H1 (cell line): ENCODE results near the gene CEP57. TPM values are rescaled to one million over a fixed set of nuclear protein-coding genes. Genes with fewer than 3 reads are reported as not detected.

Source experiments
- CTCF ChIA-PET: fragments of 300-600 bp; sonication (Branson Sonifier 250); formaldehyde crosslinking; loops from one replicate; lab custom pipeline; 2021; ENCODE audit not compliant: partially characterized antibody; lab: Charles Lee
- POLR2A ChIA-PET: fragments of 300-600 bp; sonication (Branson Sonifier 250); formaldehyde crosslinking; loops from one replicate; lab custom pipeline; 2021; ENCODE audit warnings: inconsistent platforms; ENCODE audit not compliant: partially characterized antibody; lab: Charles Lee
- DNase-seq, 2 experiments: peaks; one replicate each; pipeline versions ENCODE4 v3.0.0 to v3.0.0-alpha.2; 2010 to 2022; ENCODE audit warnings: low spot score in 2 of 2, low read depth in 1 of 2, mixed read lengths in 1 of 2
- FAIRE-seq: peaks from 2 replicates; lab custom pipeline; 2011; peaks lifted over from hg19 to GRCh38; lab: Jason Lieb, UNC
- H2AFZ ChIP-seq: 2 replicates; pipeline ENCODE4 v1.8.1; 2012; ENCODE audit warnings: low read length, inconsistent platforms
- H2AK5ac ChIP-seq: 2 replicates; pipeline ENCODE4 v1.6.1; 2013; ENCODE audit warnings: low read depth, low read length
- H2BK120ac ChIP-seq: replicated peaks from 2 replicates; pipeline ENCODE3; 2013; ENCODE audit warnings: low read depth, low read length, inconsistent platforms
- H2BK12ac ChIP-seq: 2 replicates; pipeline ENCODE4 v1.6.1; 2013; ENCODE audit warnings: low read depth, low read length
- H2BK15ac ChIP-seq: 2 replicates; pipeline ENCODE4 v1.6.1; 2013; ENCODE audit warnings: low read length
- H2BK20ac ChIP-seq: 2 replicates; pipeline ENCODE4 v1.6.1; 2013; ENCODE audit warnings: low read length
- H2BK5ac ChIP-seq: 2 replicates; pipeline ENCODE4 v1.6.1; 2013; ENCODE audit warnings: low read depth, low read length
- H3K14ac ChIP-seq: 2 replicates; pipeline ENCODE4 v1.6.1; 2013; ENCODE audit warnings: inconsistent platforms; ENCODE audit not compliant: insufficient read length
- H3K18ac ChIP-seq: 2 replicates; pipeline ENCODE4 v1.6.1; 2013; ENCODE audit warnings: low read length; ENCODE audit errors: extremely low read depth
- H3K23ac ChIP-seq: 2 replicates; pipeline ENCODE4 v1.6.1; 2013; ENCODE audit warnings: inconsistent platforms; ENCODE audit not compliant: insufficient read length
- H3K23me2 ChIP-seq: 2 replicates; pipeline ENCODE4 v1.6.1; 2013; ENCODE audit warnings: low read depth, low read length
- H3K27ac ChIP-seq: 2 replicates; pipeline ENCODE4 v1.6.1; 2011; ENCODE audit warnings: low read depth, low read length, inconsistent platforms
- H3K27me3 ChIP-seq, 4 experiments: replicated peaks in 1 of 4; 1 replicate in 1 of 4; 2 replicates in 3 of 4; pipeline versions ENCODE4 v1.6.1 to v1.8.1; 2011 to 2013; ENCODE audit warnings: low read length in 3 of 4, mild to moderate bottlenecking in 3 of 4, inconsistent platforms in 2 of 4, mixed read lengths in 2 of 4, moderate library complexity in 1 of 4; ENCODE audit not compliant: control insufficient read depth in 3 of 4, insufficient read depth in 3 of 4; ENCODE audit errors: extremely low read depth in 1 of 4
- H3K36me3 ChIP-seq, 4 experiments: 2 replicates each; pipeline versions ENCODE4 v1.6.1 to v1.8.1; 2011 to 2013; ENCODE audit warnings: mild to moderate bottlenecking in 4 of 4, low read length in 3 of 4, moderate library complexity in 2 of 4, control low read depth in 1 of 4, inconsistent platforms in 1 of 4; ENCODE audit not compliant: insufficient read depth in 4 of 4, control insufficient read depth in 2 of 4
- H3K4ac ChIP-seq: replicated peaks from 2 replicates; pipeline ENCODE3; 2013; ENCODE audit warnings: low read length, low read depth, mixed read lengths, inconsistent platforms; ENCODE audit not compliant: insufficient read length
- H3K4me1 ChIP-seq, 4 experiments: replicated peaks in 1 of 4; 1 replicate in 1 of 4; 2 replicates in 3 of 4; pipeline versions ENCODE4 v1.6.1 to v1.8.1; 2011 to 2013; ENCODE audit warnings: low read length in 3 of 4, inconsistent platforms in 2 of 4, mixed read lengths in 1 of 4; ENCODE audit not compliant: insufficient read depth in 4 of 4, control insufficient read depth in 3 of 4
- H3K4me2 ChIP-seq, 2 experiments: 2 replicates each; pipeline versions ENCODE4 v1.6.1 to v1.8.1; 2011 to 2013; ENCODE audit warnings: low read depth in 2 of 2, low read length in 2 of 2, control low read depth in 1 of 2, inconsistent platforms in 1 of 2, mild to moderate bottlenecking in 1 of 2; ENCODE audit not compliant: insufficient read depth in 1 of 2
- H3K4me3 ChIP-seq, 4 experiments: fragments of 200-600, 300-600 bp in 1 of 4; sonication (generic), shearing (Covaris generic), sonication (Bioruptor Twin) in 1 of 4; 2 replicates each; pipeline versions ENCODE4 v1.5.1 to v1.8.1; 2011 to 2016; ENCODE audit warnings: low read length in 4 of 4, low read depth in 3 of 4, control low read depth in 2 of 4, inconsistent platforms in 2 of 4, mild to moderate bottlenecking in 2 of 4, mixed read lengths in 1 of 4, moderate library complexity in 1 of 4; ENCODE audit not compliant: insufficient read depth in 2 of 4; ENCODE audit errors: extremely low read depth in 1 of 4
- H3K56ac ChIP-seq: replicated peaks from 2 replicates; pipeline ENCODE3; 2013; ENCODE audit warnings: low read depth, mild to moderate bottlenecking, mixed read lengths, low read length, inconsistent platforms; ENCODE audit not compliant: insufficient read length
- H3K79me1 ChIP-seq: 2 replicates; pipeline ENCODE4 v1.6.1; 2013; ENCODE audit warnings: low read depth, low read length, control low read depth
- H3K79me2 ChIP-seq, 2 experiments: 2 replicates each; pipeline versions ENCODE4 v1.6.1 to v1.8.1; 2012 to 2013; ENCODE audit warnings: low read length in 2 of 2, mild to moderate bottlenecking in 2 of 2, inconsistent platforms in 1 of 2; ENCODE audit not compliant: insufficient read depth in 2 of 2, control insufficient read depth in 1 of 2
- H3K9ac ChIP-seq, 4 experiments: replicated peaks in 1 of 4; 1 replicate in 1 of 4; 2 replicates in 3 of 4; pipeline versions ENCODE4 v1.6.1 to v1.8.1; 2011 to 2013; ENCODE audit warnings: low read depth in 3 of 4, low read length in 3 of 4, control low read depth in 2 of 4, mild to moderate bottlenecking in 2 of 4, moderate library complexity in 2 of 4, inconsistent platforms in 1 of 4; ENCODE audit errors: extremely low read depth in 1 of 4
- H3K9me3 ChIP-seq, 2 experiments: 2 replicates each; pipeline versions ENCODE4 v1.6.1 to v1.8.1; 2012 to 2013; ENCODE audit warnings: mild to moderate bottlenecking in 2 of 2, moderate library complexity in 2 of 2, control low read depth in 1 of 2, inconsistent platforms in 1 of 2, low read depth in 1 of 2, low read length in 1 of 2, mixed read lengths in 1 of 2; ENCODE audit not compliant: insufficient read depth in 2 of 2
- H4K20me1 ChIP-seq, 2 experiments: replicated peaks in 1 of 2; 2 replicates each; pipeline versions ENCODE3 to v1.8.1; 2011 to 2013; ENCODE audit warnings: inconsistent platforms in 2 of 2, low read length in 2 of 2, mild to moderate bottlenecking in 1 of 2; ENCODE audit not compliant: insufficient read depth in 2 of 2, control insufficient read depth in 1 of 2
- H4K5ac ChIP-seq: 2 replicates; pipeline ENCODE4 v1.6.1; 2013; ENCODE audit warnings: low read length, low read depth, mixed read lengths, inconsistent platforms; ENCODE audit not compliant: insufficient read length
- H4K8ac ChIP-seq: 2 replicates; pipeline ENCODE4 v1.8.0; 2013; ENCODE audit warnings: mild to moderate bottlenecking, moderate library complexity, low read length, inconsistent platforms; ENCODE audit not compliant: insufficient read depth; ENCODE audit errors: extremely low read depth
- H4K91ac ChIP-seq: replicated peaks from 2 replicates; pipeline ENCODE3; 2013; ENCODE audit warnings: low read length, mixed read lengths, inconsistent platforms; ENCODE audit not compliant: insufficient read length
- CTCF ChIP-seq, 3 experiments: IDR thresholded peaks; 1 replicate in 2 of 3; 2 replicates in 1 of 3; pipeline versions ENCODE4 v1.5.1 to v1.6.1; 2011; ENCODE audit warnings: low read length in 3 of 3, mild to moderate bottlenecking in 3 of 3, inconsistent platforms in 2 of 3, low read depth in 1 of 3, moderate library complexity in 1 of 3; ENCODE audit not compliant: insufficient read depth in 1 of 3; ENCODE audit errors: control extremely low read depth in 1 of 3
- HDAC2 ChIP-seq, 2 experiments: fragments of 300-600 bp in 1 of 2; sonication (generic) in 1 of 2; IDR thresholded peaks; 2 replicates each; pipeline ENCODE4 v1.6.1; 2011 to 2012; ENCODE audit warnings: low read depth in 2 of 2, low read length in 2 of 2, mild to moderate bottlenecking in 2 of 2, moderate library complexity in 2 of 2, borderline replicate concordance in 1 of 2, inconsistent platforms in 1 of 2
- HDAC6 ChIP-seq: IDR thresholded peaks from one replicate; pipeline ENCODE4 v1.7.1; 2012; ENCODE audit warnings: low read depth, mild to moderate bottlenecking, inconsistent platforms, low read length, moderate library complexity
- KDM4A ChIP-seq: IDR thresholded peaks from one replicate; pipeline ENCODE4 v1.7.1; 2012; ENCODE audit warnings: low read depth, mild to moderate bottlenecking, moderate library complexity, low read length, inconsistent platforms; ENCODE audit not compliant: severe bottlenecking
- POLR2AphosphoS5 ChIP-seq: IDR thresholded peaks from 2 replicates; pipeline ENCODE4 v1.6.1; 2011; ENCODE audit warnings: low read depth, low read length
- RAD21 ChIP-seq, 2 experiments: IDR thresholded peaks in 1 of 2; conservative IDR thresholded peaks in 1 of 2; 2 replicates each; pipeline ENCODE4 v1.6.1; 2011; ENCODE audit warnings: low read depth in 2 of 2, low read length in 2 of 2, improper control_type of control experiment in 1 of 2, inconsistent platforms in 1 of 2, mild to moderate bottlenecking in 1 of 2, moderate library complexity in 1 of 2
- TEAD4 ChIP-seq: IDR thresholded peaks from 2 replicates; pipeline ENCODE4 v1.6.1; 2012; ENCODE audit warnings: low read depth, low read length, inconsistent platforms, mixed read lengths
- WGBS, 2 experiments: shearing (Covaris generic) in 1 of 2; methylation state at CpG; one replicate each; pipeline versions ENCODE4 v1.1.6 to v1.1.7; 2013 to 2015; ENCODE audit warnings: low lambda C conversion rate in 2 of 2, mixed read lengths in 2 of 2, inconsistent platforms in 1 of 2, low coverage in 1 of 2, missing lambda C conversion rate in 1 of 2; ENCODE audit not compliant: insufficient replicate concordance in 2 of 2, insufficient coverage in 1 of 2, insufficient read length in 1 of 2; ENCODE audit errors: extremely low coverage in 1 of 2, missing lambda C conversion rate in 1 of 2; 5-methylcytosine and 5-hydroxymethylcytosine counted together
- polyA plus RNA-seq, 7 experiments: library from polyadenylated mRNA; depleted of rRNA in 3 of 7; stranded (reverse) in 5 of 7; unstranded in 2 of 7; fragments of >200 nt in 5 of 7; fragments of 200-250 nt in 2 of 7; gene quantifications; 1 replicate in 5 of 7; 2 replicates in 1 of 7; 4 replicates in 1 of 7; pipeline versions ENCODE4 v1.2.1 to v1.2.3, GENCODE V29; 2011 to 2013; ENCODE audit warnings: missing spikeins in 2 of 7, mixed read lengths in 2 of 7
- total RNA-seq: library from RNA; stranded (reverse); fragmentation: NEBNext Ultra II Directional; extraction: Animal tissue kit (Norgen Biotek cat#: 25700); gene quantifications from 2 replicates; pipeline ENCODE4 v1.2.1, GENCODE V29; 2021

The CEP57 gene
- total and polyA plus RNA-seq, 2 of the 8 experiments (the other 6 are each of a cell fraction or from before 2014, with no cell fraction given), result 26.3 to 72.7 TPM

- H3K79me2 ChIP-seq, result no peaks in the 10 kb centered on the region
- H4K5ac ChIP-seq, result no peak overlapping the region
- TF ChIP-seq KDM4A (no peak), TEAD4 (no peak; the same call in 1 of the 2 replicates), POLR2AphosphoS5 (no peak), HDAC2 (IDR thresholded peaks at IDR 0.05; ENCODE audit: borderline replicate concordance in 1 of 2, low read depth in 2 of 2, low read length in 2 of 2) (0 out of 4 replicates have a peak, but pooled peaks of 1 of the 2 experiments have one; percentile 20), CTCF (IDR thresholded peaks at IDR 0.05; ENCODE audit: control extremely low read depth in 1 of 3, insufficient read depth in 1 of 3, low read depth in 1 of 3, low read length in 3 of 3) (peak; percentile 6 to 85 (median 74)), HDAC6 (no peak), RAD21 (IDR thresholded peaks at IDR 0.05 in 1 of 2, conservative IDR thresholded peaks at IDR 0.05 in 1 of 2; ENCODE audit: low read depth in 2 of 2, low read length in 2 of 2) (peak; percentile 86 to 92)
- no peaks in the 10 kb centered on the region for H3K23me2 ChIP-seq
- DNase-seq (peak; percentile 5 to 55), FAIRE-seq (peak; percentile 93)
- no peak overlapping the region for H3K14ac ChIP-seq
- no peaks in the 10 kb centered on the region for H3K4me1 ChIP-seq
- H3K23ac ChIP-seq, result no peak overlapping the region
- no peak overlapping the region for H4K91ac ChIP-seq
- H2BK5ac ChIP-seq, result no peak overlapping the region
- H3K18ac ChIP-seq, result no peak overlapping the region
- H2AK5ac ChIP-seq, result no peak overlapping the region
- no peak overlapping the region for H2BK120ac ChIP-seq
- H4K20me1 ChIP-seq, result no peaks in the 10 kb centered on the region
- no peak overlapping the region for H2BK12ac ChIP-seq
- H2AFZ ChIP-seq, result no peak overlapping the region
- no peaks in the 10 kb centered on the region for H3K79me1 ChIP-seq
- no peak overlapping the region for H3K4me3 ChIP-seq
- no peak overlapping the region for H3K56ac ChIP-seq
- H3K9me3 ChIP-seq, result no peaks in the 10 kb centered on the region
- no peak overlapping the region for H3K4me2 ChIP-seq
- H3K27ac ChIP-seq, result no peak overlapping the region
- POLR2A ChIA-PET, result interaction anchor here (1.3 to 1.7 kb wide), 3 partner anchors 17 to 589 kb away, joined by 3 to 8 read pairs (median 3); no protein-coding TSS in a partner anchor
- CTCF ChIA-PET, result interaction anchor here (0.6 to 8.2 kb wide), 44 partner anchors 8 to 627 kb away, joined by 3 to 47 read pairs (median 4); partner anchors contain the start of genes CCDC82, JRKL and MAML2
- peaks cover 5 to 64% (median 43%) of the 10 kb centered on the region in 4 experiments; a peak in 7 of 8 replicates for H3K36me3 ChIP-seq
- no peaks in the 10 kb centered on the region for H3K27me3 ChIP-seq
- H3K4ac ChIP-seq, result no peak overlapping the region
- H4K8ac ChIP-seq, result no peak overlapping the region
- no peak overlapping the region for H2BK20ac ChIP-seq
- H2BK15ac ChIP-seq, result no peak overlapping the region
- H3K9ac ChIP-seq, result no peak overlapping the region
- WGBS, 2 experiments, result 22% methylated on average over 3 of the region's 3 CpGs; no CpG with 5 or more reads in 1 of the 2 experiments
These were observed 45.6 kb downstream of the CEP57 start for GRCh38 chr11:95835768-95836488.
